T-helper 1 cell treated with Interleukin-12 subunit alpha and Interleukin-12 subunit beta and Interleukin-4 antibody, amounts not matched to agents 30 μg/mL and 1 μg/mL, for 36 hours (primary cell): ENCODE data around the gene SLC22A5.
"Not testable (repeated sequence)": the region's sequence is repeated elsewhere in the genome, so short reads cannot be mapped to it uniquely, and the experiment has no call there.

Source experiments
- H3K27ac Mint-ChIP-seq: one replicate; pipeline ENCODE4 v1.8.0; 2021; ENCODE audit warnings: mild to moderate bottlenecking, mixed read lengths
- H3K27me3 Mint-ChIP-seq: one replicate; pipeline ENCODE4 v1.8.0; 2021; ENCODE audit warnings: low read depth, mixed read lengths
- H3K36me3 Mint-ChIP-seq: one replicate; pipeline ENCODE4 v1.8.0; 2021; ENCODE audit warnings: low read depth, mixed read lengths
- H3K4me1 Mint-ChIP-seq: one replicate; pipeline ENCODE4 v1.8.0; 2021; ENCODE audit warnings: low read depth, mixed read lengths
- H3K4me3 Mint-ChIP-seq: one replicate; pipeline ENCODE4 v1.8.0; 2021; ENCODE audit warnings: mild to moderate bottlenecking, moderate library complexity, mixed read lengths
- H3K9me3 Mint-ChIP-seq: one replicate; pipeline ENCODE4 v1.8.0; 2021; ENCODE audit warnings: mixed read lengths

SLC22A5 gene

GRCh38 chr5:132406144-132406783 lies 36.8 kb downstream of the SLC22A5 start:
- H3K27me3 Mint-ChIP-seq, result peaks cover 13% of the 10 kb centered on the region
- H3K27ac Mint-ChIP-seq, result no peak overlapping the region
- H3K4me1 Mint-ChIP-seq, result peaks cover 29% of the 10 kb centered on the region
- peaks cover 7% of the 10 kb centered on the region for H3K9me3 Mint-ChIP-seq
- no peak overlapping the region for H3K4me3 Mint-ChIP-seq
- H3K36me3 Mint-ChIP-seq, result peaks cover 27% of the 10 kb centered on the region

- H3K36me3 Mint-ChIP-seq, result peaks cover 34% of the 10 kb centered on the region
- H3K27ac Mint-ChIP-seq, result no peak overlapping the region
- peaks cover 30% of the 10 kb centered on the region for H3K4me1 Mint-ChIP-seq
- H3K9me3 Mint-ChIP-seq, result peaks cover 7% of the 10 kb centered on the region
- no peak overlapping the region for H3K4me3 Mint-ChIP-seq
- H3K27me3 Mint-ChIP-seq, result peaks cover 3% of the 10 kb centered on the region
Measured at GRCh38 chr5:132407970-132408369, 38.5 kb downstream of the SLC22A5 start.

GRCh38 chr5:132408456-132408855 lies 38.9 kb downstream of the SLC22A5 start:
- no peak overlapping the region for H3K4me3 Mint-ChIP-seq
- no peak overlapping the region for H3K27ac Mint-ChIP-seq
- peaks cover 37% of the 10 kb centered on the region for H3K36me3 Mint-ChIP-seq
- H3K4me1 Mint-ChIP-seq, result peaks cover 35% of the 10 kb centered on the region
- peaks cover 7% of the 10 kb centered on the region for H3K9me3 Mint-ChIP-seq
- peaks cover 3% of the 10 kb centered on the region for H3K27me3 Mint-ChIP-seq

GRCh38 chr5:132408965-132409364 lies 39.5 kb downstream of the SLC22A5 start:
- Mint-ChIP-seq H3K27ac (peak overlapping the region; percentile 90), H3K9me3 (peaks cover 7% of the 10 kb centered on the region), H3K36me3 (peaks cover 39% of the 10 kb centered on the region), H3K4me3 (peak overlapping the region; percentile 85), H3K4me1 (peaks cover 40% of the 10 kb centered on the region), H3K27me3 (peaks cover 3% of the 10 kb centered on the region)

- Mint-ChIP-seq H3K27ac (peak overlapping the region; percentile 99), H3K36me3 (peaks cover 42% of the 10 kb centered on the region)
Measured at GRCh38 chr5:132410451-132411303, 41.2 kb downstream of the SLC22A5 start.

GRCh38 chr5:132411304-132412013 lies 41.9 kb downstream of the SLC22A5 start:
- H3K4me1 Mint-ChIP-seq, result peaks cover 48% of the 10 kb centered on the region
- peaks cover 7% of the 10 kb centered on the region for H3K9me3 Mint-ChIP-seq
- peak overlapping the region; percentile 99 for H3K27ac Mint-ChIP-seq
- peak overlapping the region; percentile 99 for H3K4me3 Mint-ChIP-seq
- H3K36me3 Mint-ChIP-seq, result peaks cover 41% of the 10 kb centered on the region
- H3K27me3 Mint-ChIP-seq, result no peaks in the 10 kb centered on the region

More at GRCh38 chr5:132410451-132411303, 41.2 kb downstream of the SLC22A5 start:
- peaks cover 1% of the 10 kb centered on the region for H3K27me3 Mint-ChIP-seq
- H3K4me3 Mint-ChIP-seq, result peak overlapping the region; percentile 99
- H3K4me1 Mint-ChIP-seq, result peaks cover 47% of the 10 kb centered on the region
- peaks cover 7% of the 10 kb centered on the region for H3K9me3 Mint-ChIP-seq

GRCh38 chr5:132413567-132413966 lies 44.1 kb downstream of the SLC22A5 start:
- peaks cover 45% of the 10 kb centered on the region for H3K36me3 Mint-ChIP-seq
- no peaks in the 10 kb centered on the region for H3K9me3 Mint-ChIP-seq
- peaks cover 54% of the 10 kb centered on the region for H3K4me1 Mint-ChIP-seq
- peak overlapping the region; percentile 99 for H3K27ac Mint-ChIP-seq
- H3K4me3 Mint-ChIP-seq, result peak overlapping the region; percentile 99
- H3K27me3 Mint-ChIP-seq, result no peaks in the 10 kb centered on the region

GRCh38 chr5:132414634-132415378 lies 45.3 kb downstream of the SLC22A5 start:
- H3K36me3 Mint-ChIP-seq, result peaks cover 55% of the 10 kb centered on the region
- no peaks in the 10 kb centered on the region for H3K9me3 Mint-ChIP-seq
- H3K27me3 Mint-ChIP-seq, result no peaks in the 10 kb centered on the region
- peak overlapping the region; percentile 46 for H3K27ac Mint-ChIP-seq
- H3K4me3 Mint-ChIP-seq, result peak overlapping the region; percentile 99
- H3K4me1 Mint-ChIP-seq, result peaks cover 57% of the 10 kb centered on the region

GRCh38 chr5:132415516-132415915 lies 46.0 kb downstream of the SLC22A5 start:
- Mint-ChIP-seq H3K36me3 (peaks cover 62% of the 10 kb centered on the region), H3K4me1 (peaks cover 61% of the 10 kb centered on the region)
- H3K27me3 Mint-ChIP-seq, H3K9me3 Mint-ChIP-seq, H3K27ac Mint-ChIP-seq, H3K4me3 Mint-ChIP-seq: not testable (repeated sequence)

- Mint-ChIP-seq H3K27me3 (no peaks in the 10 kb centered on the region), H3K36me3 (peaks cover 65% of the 10 kb centered on the region), H3K9me3 (no peaks in the 10 kb centered on the region), H3K4me1 (peaks cover 69% of the 10 kb centered on the region), H3K4me3 (no peak overlapping the region), H3K27ac (no peak overlapping the region)
Measured at GRCh38 chr5:132416306-132417009, 46.9 kb downstream of the SLC22A5 start.

- Mint-ChIP-seq H3K4me3 (no peak overlapping the region), H3K4me1 (peaks cover 72% of the 10 kb centered on the region), H3K27ac (peak overlapping the region; percentile 55), H3K27me3 (no peaks in the 10 kb centered on the region), H3K9me3 (no peaks in the 10 kb centered on the region), H3K36me3 (peaks cover 63% of the 10 kb centered on the region)
Measured at GRCh38 chr5:132417010-132417439, 47.5 kb downstream of the SLC22A5 start.

- Mint-ChIP-seq H3K9me3 (no peaks in the 10 kb centered on the region), H3K4me1 (peaks cover 73% of the 10 kb centered on the region), H3K36me3 (peaks cover 60% of the 10 kb centered on the region), H3K27me3 (no peaks in the 10 kb centered on the region), H3K27ac (peak overlapping the region; percentile 55), H3K4me3 (peak overlapping the region; percentile 18)
Measured at GRCh38 chr5:132417461-132417860, 48.0 kb downstream of the SLC22A5 start.

- no peaks in the 10 kb centered on the region for H3K27me3 Mint-ChIP-seq
- peaks cover 78% of the 10 kb centered on the region for H3K4me1 Mint-ChIP-seq
- peaks cover 65% of the 10 kb centered on the region for H3K36me3 Mint-ChIP-seq
- H3K9me3 Mint-ChIP-seq, result no peaks in the 10 kb centered on the region
- no peak overlapping the region for H3K4me3 Mint-ChIP-seq
- H3K27ac Mint-ChIP-seq, result peak overlapping the region; percentile 55
Measured at GRCh38 chr5:132417889-132418485, 48.5 kb downstream of the SLC22A5 start.
